ENCODE measurements around the gene SMIM32. TPM values are rescaled to one million over a fixed set of nuclear protein-coding genes. Genes with fewer than 3 reads are reported as not detected.

Gene SMIM32
- total and polyA plus RNA-seq, 2 of the 13 experiments (the other 11 are each of a cell fraction or from before 2014, with no cell fraction given): 0.15 to 0.20 TPM

DNA sequence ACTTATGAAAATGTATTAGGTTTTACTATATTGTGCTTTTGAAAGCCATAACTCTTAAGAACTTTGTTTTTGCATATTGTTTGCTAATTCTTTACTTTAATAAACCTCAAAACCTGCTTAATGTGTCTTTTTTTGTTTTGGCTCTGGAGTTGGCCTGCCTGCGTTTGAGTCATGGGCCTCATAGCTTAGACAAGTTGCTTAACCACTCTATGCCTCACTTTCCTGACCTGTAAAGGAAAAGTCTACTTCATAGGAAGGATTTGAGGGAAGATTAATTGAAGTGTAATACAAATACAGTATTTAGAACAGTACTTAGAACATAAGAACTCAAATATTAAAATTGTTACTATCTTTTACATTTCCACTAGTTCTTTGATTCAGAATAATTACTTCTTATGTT, 10.3 kb downstream of the SMIM32 start (continued):
- TF ChIP-seq, protein P1, sequence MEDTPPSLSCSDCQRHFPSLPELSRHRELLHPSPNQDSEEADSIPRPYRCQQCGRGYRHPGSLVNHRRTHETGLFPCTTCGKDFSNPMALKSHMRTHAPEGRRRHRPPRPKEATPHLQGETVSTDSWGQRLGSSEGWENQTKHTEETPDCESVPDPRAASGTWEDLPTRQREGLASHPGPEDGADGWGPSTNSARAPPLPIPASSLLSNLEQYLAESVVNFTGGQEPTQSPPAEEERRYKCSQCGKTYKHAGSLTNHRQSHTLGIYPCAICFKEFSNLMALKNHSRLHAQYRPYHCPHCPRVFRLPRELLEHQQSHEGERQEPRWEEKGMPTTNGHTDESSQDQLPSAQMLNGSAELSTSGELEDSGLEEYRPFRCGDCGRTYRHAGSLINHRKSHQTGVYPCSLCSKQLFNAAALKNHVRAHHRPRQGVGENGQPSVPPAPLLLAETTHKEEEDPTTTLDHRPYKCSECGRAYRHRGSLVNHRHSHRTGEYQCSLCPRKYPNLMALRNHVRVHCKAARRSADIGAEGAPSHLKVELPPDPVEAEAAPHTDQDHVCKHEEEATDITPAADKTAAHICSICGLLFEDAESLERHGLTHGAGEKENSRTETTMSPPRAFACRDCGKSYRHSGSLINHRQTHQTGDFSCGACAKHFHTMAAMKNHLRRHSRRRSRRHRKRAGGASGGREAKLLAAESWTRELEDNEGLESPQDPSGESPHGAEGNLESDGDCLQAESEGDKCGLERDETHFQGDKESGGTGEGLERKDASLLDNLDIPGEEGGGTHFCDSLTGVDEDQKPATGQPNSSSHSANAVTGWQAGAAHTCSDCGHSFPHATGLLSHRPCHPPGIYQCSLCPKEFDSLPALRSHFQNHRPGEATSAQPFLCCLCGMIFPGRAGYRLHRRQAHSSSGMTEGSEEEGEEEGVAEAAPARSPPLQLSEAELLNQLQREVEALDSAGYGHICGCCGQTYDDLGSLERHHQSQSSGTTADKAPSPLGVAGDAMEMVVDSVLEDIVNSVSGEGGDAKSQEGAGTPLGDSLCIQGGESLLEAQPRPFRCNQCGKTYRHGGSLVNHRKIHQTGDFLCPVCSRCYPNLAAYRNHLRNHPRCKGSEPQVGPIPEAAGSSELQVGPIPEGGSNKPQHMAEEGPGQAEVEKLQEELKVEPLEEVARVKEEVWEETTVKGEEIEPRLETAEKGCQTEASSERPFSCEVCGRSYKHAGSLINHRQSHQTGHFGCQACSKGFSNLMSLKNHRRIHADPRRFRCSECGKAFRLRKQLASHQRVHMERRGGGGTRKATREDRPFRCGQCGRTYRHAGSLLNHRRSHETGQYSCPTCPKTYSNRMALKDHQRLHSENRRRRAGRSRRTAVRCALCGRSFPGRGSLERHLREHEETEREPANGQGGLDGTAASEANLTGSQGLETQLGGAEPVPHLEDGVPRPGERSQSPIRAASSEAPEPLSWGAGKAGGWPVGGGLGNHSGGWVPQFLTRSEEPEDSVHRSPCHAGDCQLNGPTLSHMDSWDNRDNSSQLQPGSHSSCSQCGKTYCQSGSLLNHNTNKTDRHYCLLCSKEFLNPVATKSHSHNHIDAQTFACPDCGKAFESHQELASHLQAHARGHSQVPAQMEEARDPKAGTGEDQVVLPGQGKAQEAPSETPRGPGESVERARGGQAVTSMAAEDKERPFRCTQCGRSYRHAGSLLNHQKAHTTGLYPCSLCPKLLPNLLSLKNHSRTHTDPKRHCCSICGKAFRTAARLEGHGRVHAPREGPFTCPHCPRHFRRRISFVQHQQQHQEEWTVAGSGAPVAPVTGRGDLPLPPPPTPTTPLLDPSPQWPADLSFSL (CRISPR knock-in tag; IDR thresholded peaks at IDR 0.05): no peak
- TF ChIP-seq, protein P2, sequence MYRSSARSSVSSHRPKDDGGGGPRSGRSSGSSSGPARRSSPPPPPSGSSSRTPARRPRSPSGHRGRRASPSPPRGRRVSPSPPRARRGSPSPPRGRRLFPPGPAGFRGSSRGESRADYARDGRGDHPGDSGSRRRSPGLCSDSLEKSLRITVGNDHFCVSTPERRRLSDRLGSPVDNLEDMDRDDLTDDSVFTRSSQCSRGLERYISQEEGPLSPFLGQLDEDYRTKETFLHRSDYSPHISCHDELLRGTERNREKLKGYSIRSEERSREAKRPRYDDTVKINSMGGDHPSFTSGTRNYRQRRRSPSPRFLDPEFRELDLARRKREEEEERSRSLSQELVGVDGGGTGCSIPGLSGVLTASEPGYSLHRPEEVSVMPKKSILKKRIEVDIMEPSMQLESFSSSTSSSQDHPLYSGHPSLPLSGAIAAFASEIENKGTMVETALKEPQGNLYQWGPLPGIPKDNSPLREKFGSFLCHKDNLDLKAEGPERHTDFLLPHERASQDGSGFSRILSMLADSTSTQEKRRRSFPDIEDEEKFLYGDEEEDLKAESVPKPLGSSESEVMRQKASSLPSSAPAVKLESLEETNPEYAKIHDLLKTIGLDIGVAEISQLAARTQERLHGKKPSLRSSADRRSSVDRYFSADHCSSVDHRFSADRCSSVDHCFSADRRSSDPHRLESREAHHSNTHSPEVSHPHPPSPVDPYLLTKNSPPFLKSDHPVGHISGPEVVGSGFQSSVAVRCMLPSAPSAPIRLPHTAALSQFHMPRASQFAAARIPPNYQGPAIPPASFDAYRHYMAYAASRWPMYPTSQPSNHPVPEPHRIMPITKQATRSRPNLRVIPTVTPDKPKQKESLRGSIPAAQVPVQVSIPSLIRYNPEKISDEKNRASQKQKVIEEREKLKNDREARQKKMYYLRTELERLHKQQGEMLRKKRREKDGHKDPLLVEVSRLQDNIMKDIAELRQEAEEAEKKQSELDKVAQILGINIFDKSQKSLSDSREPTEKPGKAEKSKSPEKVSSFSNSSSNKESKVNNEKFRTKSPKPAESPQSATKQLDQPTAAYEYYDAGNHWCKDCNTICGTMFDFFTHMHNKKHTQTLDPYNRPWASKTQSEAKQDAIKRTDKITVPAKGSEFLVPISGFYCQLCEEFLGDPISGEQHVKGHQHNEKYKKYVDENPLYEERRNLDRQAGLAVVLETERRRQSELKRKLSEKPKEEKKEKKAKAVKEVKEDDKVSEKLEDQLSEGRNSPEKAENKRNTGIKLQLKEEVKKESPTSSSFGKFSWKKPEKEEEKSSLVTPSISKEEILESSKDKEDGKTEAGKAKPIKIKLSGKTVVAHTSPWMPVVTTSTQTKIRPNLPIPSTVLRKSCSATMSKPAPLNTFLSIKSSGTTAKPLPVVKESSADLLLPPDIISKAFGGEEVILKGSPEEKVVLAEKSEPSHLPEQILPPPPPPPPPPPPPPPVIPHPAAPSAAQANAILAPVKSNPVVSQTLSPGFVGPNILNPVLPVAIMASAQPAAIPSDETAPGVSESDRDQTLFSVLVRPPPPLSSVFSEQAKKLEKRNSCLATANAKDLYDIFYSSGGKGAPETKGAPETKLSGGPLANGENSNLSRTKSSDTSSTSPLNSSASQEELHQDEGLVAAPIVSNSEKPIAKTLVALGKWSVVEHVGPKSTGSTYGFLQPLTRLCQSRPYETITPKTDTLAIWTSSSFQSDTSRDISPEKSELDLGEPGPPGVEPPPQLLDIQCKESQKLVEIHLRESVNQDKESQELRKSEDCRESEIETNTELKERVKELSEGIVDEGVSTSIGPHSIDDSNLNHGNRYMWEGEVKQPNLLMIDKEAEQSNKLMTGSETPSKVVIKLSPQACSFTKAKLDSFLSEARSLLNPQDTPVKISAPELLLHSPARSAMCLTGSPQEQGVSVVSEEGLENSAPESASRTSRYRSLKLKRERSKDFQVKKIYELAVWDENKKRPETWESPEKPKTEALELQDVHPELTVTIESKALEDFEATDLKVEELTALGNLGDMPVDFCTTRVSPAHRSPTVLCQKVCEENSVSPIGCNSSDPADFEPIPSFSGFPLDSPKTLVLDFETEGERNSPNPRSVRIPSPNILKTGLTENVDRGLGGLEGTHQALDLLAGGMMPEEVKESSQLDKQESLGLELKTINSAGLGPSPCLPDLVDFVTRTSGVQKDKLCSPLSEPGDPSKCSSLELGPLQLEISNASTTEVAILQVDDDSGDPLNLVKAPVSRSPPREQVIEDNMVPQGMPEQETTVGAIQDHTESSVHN (CRISPR knock-in tag; IDR thresholded peaks at IDR 0.05): no peak
- TF ChIP-seq PAWR (CRISPR knock-in tag; IDR thresholded peaks at IDR 0.05; ENCODE audit: borderline replicate concordance): no peak
